Activated CD4-positive, alpha-beta T cell treated with anti-CD3 and anti-CD28 coated beads, Interleukin-2, amount 10 ng/mL, durations not matched to agents 24 days and 14 days (primary cell): ENCODE measurements around the gene GLIPR2. TPM values are rescaled to one million over a fixed set of nuclear protein-coding genes. Genes with fewer than 3 reads are reported as not detected.
"Not testable (repeated sequence)": the region's sequence is repeated elsewhere in the genome, so short reads cannot be mapped to it uniquely, and the experiment has no call there.

ENCODE experiments used
- DNase-seq: peaks from one replicate; pipeline ENCODE4 v3.0.0; 2022
- H3K27ac Mint-ChIP-seq: one replicate; pipeline ENCODE4 v1.8.0; 2022; ENCODE audit warnings: mild to moderate bottlenecking, mixed read lengths
- H3K27me3 Mint-ChIP-seq: one replicate; pipeline ENCODE4 v1.8.0; 2022; ENCODE audit warnings: mixed read lengths
- H3K36me3 Mint-ChIP-seq: one replicate; pipeline ENCODE4 v1.8.0; 2022; ENCODE audit warnings: low read depth, mild to moderate bottlenecking, mixed read lengths
- H3K4me1 Mint-ChIP-seq: one replicate; pipeline ENCODE4 v1.8.0; 2021; ENCODE audit warnings: mixed read lengths
- H3K4me3 Mint-ChIP-seq: one replicate; pipeline ENCODE4 v1.8.0; 2022; ENCODE audit warnings: mild to moderate bottlenecking, moderate library complexity, mixed read lengths
- H3K9me3 Mint-ChIP-seq: one replicate; pipeline ENCODE4 v1.8.0; 2021; ENCODE audit warnings: mixed read lengths
- intact Hi-C: fragments of 100-400 bp; cut with micrococcal nuclease; formaldehyde crosslinking; loops from one replicate; pipeline ENCODE4 v1.15.1; 2023
- total RNA-seq: library from RNA; stranded (reverse); gene quantifications from 2 replicates; pipeline ENCODE4 v1.2.3, GENCODE V29; 2022

GLIPR2 gene
- total RNA-seq, 1 donor from 2014 or later: 25.7 TPM

GRCh38 chr9:36153746-36154145 lies 17.2 kb downstream of the GLIPR2 start:
- Mint-ChIP-seq H3K27ac (peak overlapping the region; percentile 79), H3K27me3 (no peaks in the 10 kb centered on the region), H3K4me3 (peak overlapping the region; percentile 19), H3K4me1 (peaks cover 49% of the 10 kb centered on the region), H3K9me3 (peaks cover 5% of the 10 kb centered on the region), H3K36me3 (peaks cover 37% of the 10 kb centered on the region)
- no peak for DNase-seq
- intact Hi-C loops: no loop called here

GRCh38 chr9:36154331-36154952 lies 17.9 kb downstream of the GLIPR2 start:
- peaks cover 44% of the 10 kb centered on the region for H3K36me3 Mint-ChIP-seq
- intact Hi-C loops: no loop called here
- peak overlapping the region; percentile 19 for H3K4me3 Mint-ChIP-seq
- peak overlapping the region; percentile 61 for H3K27ac Mint-ChIP-seq
- H3K27me3 Mint-ChIP-seq: no peaks in the 10 kb centered on the region
- no peak for DNase-seq
- peaks cover 49% of the 10 kb centered on the region for H3K4me1 Mint-ChIP-seq
- peaks cover 5% of the 10 kb centered on the region for H3K9me3 Mint-ChIP-seq

GRCh38 chr9:36156116-36156515 lies 19.6 kb downstream of the GLIPR2 start:
- Mint-ChIP-seq H3K27me3 (no peaks in the 10 kb centered on the region), H3K9me3 (peaks cover 5% of the 10 kb centered on the region), H3K36me3 (peaks cover 47% of the 10 kb centered on the region), H3K27ac (no peak overlapping the region), H3K4me1 (peaks cover 40% of the 10 kb centered on the region), H3K4me3 (no peak overlapping the region)
- intact Hi-C loops: no loop called here
- no peak for DNase-seq

GRCh38 chr9:36158122-36158521 lies 21.6 kb downstream of the GLIPR2 start:
- H3K36me3 Mint-ChIP-seq: peaks cover 52% of the 10 kb centered on the region

GRCh38 chr9:36158917-36159316 lies 22.4 kb downstream of the GLIPR2 start:
- intact Hi-C loops: no loop called here
- Mint-ChIP-seq H3K27ac (no peak overlapping the region), H3K9me3 (peaks cover 5% of the 10 kb centered on the region), H3K4me3 (no peak overlapping the region), H3K36me3 (peaks cover 49% of the 10 kb centered on the region), H3K4me1 (peaks cover 28% of the 10 kb centered on the region), H3K27me3 (no peaks in the 10 kb centered on the region)
- no peak for DNase-seq

More at GRCh38 chr9:36158122-36158521, 21.6 kb downstream of the GLIPR2 start:
- H3K4me3 Mint-ChIP-seq: no peak overlapping the region
- H3K27me3 Mint-ChIP-seq: no peaks in the 10 kb centered on the region
- no peak overlapping the region for H3K27ac Mint-ChIP-seq
- intact Hi-C loops: no loop called here
- peaks cover 34% of the 10 kb centered on the region for H3K4me1 Mint-ChIP-seq
- no peak for DNase-seq
- H3K9me3 Mint-ChIP-seq: peaks cover 5% of the 10 kb centered on the region

- H3K27me3 Mint-ChIP-seq: not testable (repeated sequence)
Measured at GRCh38 chr9:36159509-36159908, 23.0 kb downstream of the GLIPR2 start.

GRCh38 chr9:36160126-36160525 lies 23.6 kb downstream of the GLIPR2 start:
- not testable (repeated sequence) for H3K27me3 Mint-ChIP-seq, H3K27ac Mint-ChIP-seq, H3K4me3 Mint-ChIP-seq, DNase-seq, H3K9me3 Mint-ChIP-seq
- intact Hi-C loops: loop anchor here (5.0 to 10.0 kb wide), 2 partner anchors 33 to 205 kb away; partner anchors contain the start of gene OR2S2
- H3K4me1 Mint-ChIP-seq: peaks cover 18% of the 10 kb centered on the region
- peaks cover 44% of the 10 kb centered on the region for H3K36me3 Mint-ChIP-seq

More at GRCh38 chr9:36159509-36159908, 23.0 kb downstream of the GLIPR2 start:
- H3K4me3 Mint-ChIP-seq, DNase-seq, H3K27ac Mint-ChIP-seq, intact Hi-C loops, H3K9me3 Mint-ChIP-seq: not testable (repeated sequence)
- Mint-ChIP-seq H3K4me1 (peaks cover 22% of the 10 kb centered on the region), H3K36me3 (peaks cover 46% of the 10 kb centered on the region)

GRCh38 chr9:36161187-36161586 lies 24.7 kb downstream of the GLIPR2 start:
- H3K36me3 Mint-ChIP-seq: peaks cover 41% of the 10 kb centered on the region
- H3K4me1 Mint-ChIP-seq: peaks cover 19% of the 10 kb centered on the region
- H3K27me3 Mint-ChIP-seq: peaks cover 1% of the 10 kb centered on the region
- H3K4me3 Mint-ChIP-seq: no peak overlapping the region
- H3K9me3 Mint-ChIP-seq: peaks cover 5% of the 10 kb centered on the region
- DNase-seq: no peak
- no peak overlapping the region for H3K27ac Mint-ChIP-seq
- intact Hi-C loops: loop anchor here (5.0 to 10.0 kb wide), 2 partner anchors 34 to 206 kb away; partner anchors contain the start of gene OR2S2

- peaks cover 2% of the 10 kb centered on the region for H3K27me3 Mint-ChIP-seq
- intact Hi-C loops: loop anchor here (5.0 to 10.0 kb wide), 2 partner anchors 35 to 207 kb away; partner anchors contain the start of gene OR2S2
- peaks cover 24% of the 10 kb centered on the region for H3K4me1 Mint-ChIP-seq
- peaks cover 5% of the 10 kb centered on the region for H3K9me3 Mint-ChIP-seq
- peaks cover 37% of the 10 kb centered on the region for H3K36me3 Mint-ChIP-seq
- no peak overlapping the region for H3K27ac Mint-ChIP-seq
- DNase-seq: no peak
- H3K4me3 Mint-ChIP-seq: no peak overlapping the region
Measured at GRCh38 chr9:36162211-36162738, 25.7 kb downstream of the GLIPR2 start.

GRCh38 chr9:36163049-36163785 lies 26.7 kb downstream of the GLIPR2 start:
- Mint-ChIP-seq H3K9me3 (peaks cover 3% of the 10 kb centered on the region), H3K4me1 (peaks cover 21% of the 10 kb centered on the region), H3K36me3 (peaks cover 30% of the 10 kb centered on the region), H3K27me3 (peaks cover 6% of the 10 kb centered on the region), H3K27ac (no peak overlapping the region), H3K4me3 (no peak overlapping the region)
- intact Hi-C loops: loop anchor here (5.0 to 10.0 kb wide), 2 partner anchors 36 to 208 kb away; partner anchors contain the start of gene OR2S2
- DNase-seq: no peak

- H3K4me1 Mint-ChIP-seq: peaks cover 18% of the 10 kb centered on the region
- intact Hi-C loops: loop anchor here (5.0 to 10.0 kb wide), 2 partner anchors 36 to 209 kb away; partner anchors contain the start of gene OR2S2
- H3K27me3 Mint-ChIP-seq: peaks cover 6% of the 10 kb centered on the region
- peaks cover 26% of the 10 kb centered on the region for H3K36me3 Mint-ChIP-seq
- no peaks in the 10 kb centered on the region for H3K9me3 Mint-ChIP-seq
- no peak for DNase-seq
- peak overlapping the region; percentile 4 for H3K27ac Mint-ChIP-seq
- no peak overlapping the region for H3K4me3 Mint-ChIP-seq
Measured at GRCh38 chr9:36163786-36164170, 27.2 kb downstream of the GLIPR2 start.

- H3K9me3 Mint-ChIP-seq: no peaks in the 10 kb centered on the region
- no peak overlapping the region for H3K27ac Mint-ChIP-seq
- intact Hi-C loops: loop anchor here (5.0 to 10.0 kb wide), 2 partner anchors 37 to 210 kb away; partner anchors contain the start of gene OR2S2
- peaks cover 6% of the 10 kb centered on the region for H3K27me3 Mint-ChIP-seq
- no peak overlapping the region for H3K4me3 Mint-ChIP-seq
- H3K4me1 Mint-ChIP-seq: peaks cover 14% of the 10 kb centered on the region
- peaks cover 20% of the 10 kb centered on the region for H3K36me3 Mint-ChIP-seq
- DNase-seq: no peak
Measured at GRCh38 chr9:36164372-36164771, 27.8 kb downstream of the GLIPR2 start.

- H3K4me1 Mint-ChIP-seq: peaks cover 14% of the 10 kb centered on the region
- no peak overlapping the region for H3K27ac Mint-ChIP-seq
- H3K9me3 Mint-ChIP-seq: no peaks in the 10 kb centered on the region
- no peak for DNase-seq
- peaks cover 6% of the 10 kb centered on the region for H3K27me3 Mint-ChIP-seq
- peaks cover 18% of the 10 kb centered on the region for H3K36me3 Mint-ChIP-seq
- intact Hi-C loops: loop anchor here (5.0 to 10.0 kb wide), 3 partner anchors 38 to 210 kb away; partner anchors contain the start of genes OR2S2 and RECK
- peak overlapping the region; percentile 7 for H3K4me3 Mint-ChIP-seq
Measured at GRCh38 chr9:36164989-36165388, 28.5 kb downstream of the GLIPR2 start.

GRCh38 chr9:36165826-36166167 lies 29.3 kb downstream of the GLIPR2 start:
- peak overlapping the region; percentile 43 for H3K4me3 Mint-ChIP-seq
- H3K4me1 Mint-ChIP-seq: peaks cover 14% of the 10 kb centered on the region
- no peaks in the 10 kb centered on the region for H3K9me3 Mint-ChIP-seq
- no peak for DNase-seq
- no peak overlapping the region for H3K27ac Mint-ChIP-seq
- intact Hi-C loops: loop anchor here (1.0 to 10.0 kb wide), 4 partner anchors 29 to 211 kb away; partner anchors contain the start of genes GLIPR2, OR2S2 and RECK
- H3K27me3 Mint-ChIP-seq: peaks cover 8% of the 10 kb centered on the region
- peaks cover 14% of the 10 kb centered on the region for H3K36me3 Mint-ChIP-seq
